Measurements from ENCODE around the gene PCGF6. TPM values are rescaled to one million over a fixed set of nuclear protein-coding genes. Genes with fewer than 3 reads are reported as not detected.

PCGF6 gene
- total RNA-seq, 1 experiment from 2014 or later: 19.2 TPM

DNA sequence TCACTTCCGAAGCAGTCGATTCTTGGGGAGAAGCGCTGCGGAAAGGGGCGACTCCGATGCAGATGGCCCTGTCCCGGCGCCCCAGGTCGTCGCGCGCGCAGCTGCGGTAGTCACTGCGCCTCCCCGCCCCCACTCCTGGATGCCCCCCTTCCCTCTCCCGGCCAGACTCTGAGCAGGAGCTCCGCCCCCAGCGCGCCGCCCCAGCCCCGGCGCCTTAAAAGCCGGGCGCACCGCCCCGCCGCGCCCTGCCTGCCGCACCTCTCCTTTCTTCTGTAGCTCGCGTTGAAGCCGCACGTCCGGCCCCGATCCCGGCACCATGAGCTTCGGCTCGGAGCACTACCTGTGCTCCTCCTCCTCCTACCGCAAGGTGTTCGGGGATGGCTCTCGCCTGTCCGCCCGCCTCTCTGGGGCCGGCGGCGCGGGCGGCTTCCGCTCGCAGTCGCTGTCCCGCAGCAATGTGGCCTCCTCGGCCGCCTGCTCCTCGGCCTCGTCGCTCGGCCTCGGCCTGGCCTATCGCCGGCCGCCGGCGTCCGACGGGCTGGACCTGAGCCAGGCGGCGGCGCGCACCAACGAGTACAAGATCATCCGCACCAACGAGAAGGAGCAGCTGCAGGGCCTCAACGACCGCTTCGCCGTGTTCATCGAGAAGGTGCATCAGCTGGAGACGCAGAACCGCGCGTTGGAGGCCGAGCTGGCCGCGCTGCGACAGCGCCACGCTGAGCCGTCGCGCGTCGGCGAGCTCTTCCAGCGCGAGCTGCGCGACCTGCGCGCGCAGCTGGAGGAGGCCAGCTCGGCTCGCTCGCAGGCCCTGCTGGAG is 73.8 kb downstream of the PCGF6 start, which contains the start of gene INA (continued):
- TF ChIP-seq, protein P1, sequence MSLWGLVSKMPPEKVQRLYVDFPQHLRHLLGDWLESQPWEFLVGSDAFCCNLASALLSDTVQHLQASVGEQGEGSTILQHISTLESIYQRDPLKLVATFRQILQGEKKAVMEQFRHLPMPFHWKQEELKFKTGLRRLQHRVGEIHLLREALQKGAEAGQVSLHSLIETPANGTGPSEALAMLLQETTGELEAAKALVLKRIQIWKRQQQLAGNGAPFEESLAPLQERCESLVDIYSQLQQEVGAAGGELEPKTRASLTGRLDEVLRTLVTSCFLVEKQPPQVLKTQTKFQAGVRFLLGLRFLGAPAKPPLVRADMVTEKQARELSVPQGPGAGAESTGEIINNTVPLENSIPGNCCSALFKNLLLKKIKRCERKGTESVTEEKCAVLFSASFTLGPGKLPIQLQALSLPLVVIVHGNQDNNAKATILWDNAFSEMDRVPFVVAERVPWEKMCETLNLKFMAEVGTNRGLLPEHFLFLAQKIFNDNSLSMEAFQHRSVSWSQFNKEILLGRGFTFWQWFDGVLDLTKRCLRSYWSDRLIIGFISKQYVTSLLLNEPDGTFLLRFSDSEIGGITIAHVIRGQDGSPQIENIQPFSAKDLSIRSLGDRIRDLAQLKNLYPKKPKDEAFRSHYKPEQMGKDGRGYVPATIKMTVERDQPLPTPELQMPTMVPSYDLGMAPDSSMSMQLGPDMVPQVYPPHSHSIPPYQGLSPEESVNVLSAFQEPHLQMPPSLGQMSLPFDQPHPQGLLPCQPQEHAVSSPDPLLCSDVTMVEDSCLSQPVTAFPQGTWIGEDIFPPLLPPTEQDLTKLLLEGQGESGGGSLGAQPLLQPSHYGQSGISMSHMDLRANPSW (CRISPR knock-in tag; conservative IDR thresholded peaks at IDR 0.05; ENCODE audit: low read depth): no peak
- TF ChIP-seq RORB (CRISPR knock-in tag; IDR thresholded peaks at IDR 0.05) (no peak), MXD4 (CRISPR knock-in tag; IDR thresholded peaks at IDR 0.05; ENCODE audit: borderline replicate concordance) (no peak), GABPB1 (CRISPR knock-in tag; IDR thresholded peaks at IDR 0.05) (no peak), SP1 (CRISPR knock-in tag; conservative IDR thresholded peaks at IDR 0.05) (peak; percentile 25; the same call in 1 of the 2 replicates)
- TF ChIP-seq, protein P2, sequence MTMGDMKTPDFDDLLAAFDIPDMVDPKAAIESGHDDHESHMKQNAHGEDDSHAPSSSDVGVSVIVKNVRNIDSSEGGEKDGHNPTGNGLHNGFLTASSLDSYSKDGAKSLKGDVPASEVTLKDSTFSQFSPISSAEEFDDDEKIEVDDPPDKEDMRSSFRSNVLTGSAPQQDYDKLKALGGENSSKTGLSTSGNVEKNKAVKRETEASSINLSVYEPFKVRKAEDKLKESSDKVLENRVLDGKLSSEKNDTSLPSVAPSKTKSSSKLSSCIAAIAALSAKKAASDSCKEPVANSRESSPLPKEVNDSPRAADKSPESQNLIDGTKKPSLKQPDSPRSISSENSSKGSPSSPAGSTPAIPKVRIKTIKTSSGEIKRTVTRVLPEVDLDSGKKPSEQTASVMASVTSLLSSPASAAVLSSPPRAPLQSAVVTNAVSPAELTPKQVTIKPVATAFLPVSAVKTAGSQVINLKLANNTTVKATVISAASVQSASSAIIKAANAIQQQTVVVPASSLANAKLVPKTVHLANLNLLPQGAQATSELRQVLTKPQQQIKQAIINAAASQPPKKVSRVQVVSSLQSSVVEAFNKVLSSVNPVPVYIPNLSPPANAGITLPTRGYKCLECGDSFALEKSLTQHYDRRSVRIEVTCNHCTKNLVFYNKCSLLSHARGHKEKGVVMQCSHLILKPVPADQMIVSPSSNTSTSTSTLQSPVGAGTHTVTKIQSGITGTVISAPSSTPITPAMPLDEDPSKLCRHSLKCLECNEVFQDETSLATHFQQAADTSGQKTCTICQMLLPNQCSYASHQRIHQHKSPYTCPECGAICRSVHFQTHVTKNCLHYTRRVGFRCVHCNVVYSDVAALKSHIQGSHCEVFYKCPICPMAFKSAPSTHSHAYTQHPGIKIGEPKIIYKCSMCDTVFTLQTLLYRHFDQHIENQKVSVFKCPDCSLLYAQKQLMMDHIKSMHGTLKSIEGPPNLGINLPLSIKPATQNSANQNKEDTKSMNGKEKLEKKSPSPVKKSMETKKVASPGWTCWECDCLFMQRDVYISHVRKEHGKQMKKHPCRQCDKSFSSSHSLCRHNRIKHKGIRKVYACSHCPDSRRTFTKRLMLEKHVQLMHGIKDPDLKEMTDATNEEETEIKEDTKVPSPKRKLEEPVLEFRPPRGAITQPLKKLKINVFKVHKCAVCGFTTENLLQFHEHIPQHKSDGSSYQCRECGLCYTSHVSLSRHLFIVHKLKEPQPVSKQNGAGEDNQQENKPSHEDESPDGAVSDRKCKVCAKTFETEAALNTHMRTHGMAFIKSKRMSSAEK (CRISPR knock-in tag; IDR thresholded peaks at IDR 0.05; ENCODE audit: borderline replicate concordance): no peak
- TF ChIP-seq, protein P3, sequence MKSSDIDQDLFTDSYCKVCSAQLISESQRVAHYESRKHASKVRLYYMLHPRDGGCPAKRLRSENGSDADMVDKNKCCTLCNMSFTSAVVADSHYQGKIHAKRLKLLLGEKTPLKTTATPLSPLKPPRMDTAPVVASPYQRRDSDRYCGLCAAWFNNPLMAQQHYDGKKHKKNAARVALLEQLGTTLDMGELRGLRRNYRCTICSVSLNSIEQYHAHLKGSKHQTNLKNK (CRISPR knock-in tag; IDR thresholded peaks at IDR 0.05): no peak
- TF ChIP-seq, protein P4, sequence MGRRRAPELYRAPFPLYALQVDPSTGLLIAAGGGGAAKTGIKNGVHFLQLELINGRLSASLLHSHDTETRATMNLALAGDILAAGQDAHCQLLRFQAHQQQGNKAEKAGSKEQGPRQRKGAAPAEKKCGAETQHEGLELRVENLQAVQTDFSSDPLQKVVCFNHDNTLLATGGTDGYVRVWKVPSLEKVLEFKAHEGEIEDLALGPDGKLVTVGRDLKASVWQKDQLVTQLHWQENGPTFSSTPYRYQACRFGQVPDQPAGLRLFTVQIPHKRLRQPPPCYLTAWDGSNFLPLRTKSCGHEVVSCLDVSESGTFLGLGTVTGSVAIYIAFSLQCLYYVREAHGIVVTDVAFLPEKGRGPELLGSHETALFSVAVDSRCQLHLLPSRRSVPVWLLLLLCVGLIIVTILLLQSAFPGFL (CRISPR knock-in tag; IDR thresholded peaks at IDR 0.05; ENCODE audit: borderline replicate concordance): no peak
- TF ChIP-seq, protein P5, sequence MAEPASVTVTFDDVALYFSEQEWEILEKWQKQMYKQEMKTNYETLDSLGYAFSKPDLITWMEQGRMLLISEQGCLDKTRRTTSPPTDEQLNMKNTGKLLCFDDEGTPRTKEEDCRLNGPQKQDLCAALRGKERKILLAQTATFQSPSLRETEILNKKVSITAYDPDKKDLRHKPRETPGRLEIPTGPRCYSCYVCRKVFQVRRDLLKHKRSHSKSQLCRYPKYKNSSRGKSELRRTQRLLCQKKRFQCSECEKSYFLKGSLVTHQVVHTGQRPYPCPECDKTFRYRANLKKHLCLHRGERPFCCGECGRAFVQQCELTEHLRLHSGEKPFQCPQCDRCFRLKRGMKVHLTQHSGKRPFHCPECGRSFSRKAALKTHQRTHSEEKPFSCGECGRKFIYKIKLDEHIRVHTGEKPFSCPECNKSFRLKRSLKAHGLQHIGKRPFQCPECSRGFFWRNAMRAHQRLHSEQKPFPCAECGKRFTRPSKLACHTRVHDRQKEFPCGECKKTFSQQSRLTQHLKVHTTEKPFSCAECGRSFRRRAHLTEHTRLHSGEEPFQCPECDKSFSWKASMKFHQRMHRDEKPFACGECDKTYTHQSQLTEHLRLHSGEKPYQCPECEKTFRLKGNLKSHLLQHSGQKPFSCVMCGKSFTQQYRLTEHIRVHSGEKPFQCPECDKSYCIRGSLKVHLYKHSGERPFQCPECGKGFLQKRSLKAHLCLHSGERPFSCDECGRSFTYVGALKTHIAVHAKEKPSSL (CRISPR knock-in tag; conservative IDR thresholded peaks at IDR 0.05): no peak

DNA sequence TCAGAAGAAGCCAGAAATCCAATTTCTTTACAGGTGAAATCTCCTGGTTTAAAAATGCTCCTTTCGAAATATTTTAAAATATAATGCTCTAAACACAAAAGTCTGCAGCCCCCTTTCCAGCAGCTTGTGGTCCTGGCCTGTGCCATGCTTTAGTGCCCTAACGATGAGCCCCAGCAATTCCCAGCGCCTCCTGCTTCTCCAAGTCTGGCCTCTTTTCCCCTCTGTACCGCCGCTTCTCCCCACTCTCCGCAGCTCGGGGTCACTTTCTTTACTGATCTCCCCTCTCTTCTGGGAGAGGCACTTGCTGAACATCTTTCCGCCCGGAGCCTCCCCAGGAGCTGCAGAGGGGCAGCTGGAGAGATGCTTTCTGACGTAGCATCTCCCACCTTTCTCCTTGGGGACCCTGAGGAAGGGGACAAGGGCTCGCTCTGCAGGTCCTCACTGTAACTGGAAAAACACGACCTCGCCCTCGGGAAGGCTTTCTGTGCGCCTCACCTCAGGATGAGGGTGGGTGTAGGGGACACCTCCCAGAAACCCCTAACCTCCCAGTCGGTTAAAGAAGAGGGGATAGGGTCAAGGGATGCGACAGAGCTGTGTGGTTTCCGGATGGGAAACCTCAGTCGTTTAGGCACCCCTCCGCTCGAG is 74.6 kb downstream of the PCGF6 start:
- ChIA-PET CTCF (interaction anchor here (0.7 to 2.7 kb wide), 9 partner anchors 10 to 563 kb away, joined by 3 to 19 read pairs (median 4); partner anchors contain the start of genes CNNM2 and NT5C2), POLR2A (interaction anchor here (1.2 kb wide), 1 partner anchor 11 kb away, joined by 3 read pairs; no protein-coding TSS in a partner anchor)
- ATAC-seq (no peak; the same call in none of the 2 replicates), DNase-seq (ENCODE audit: low spot score) (peak; percentile 15)
- Mint-ChIP-seq H3K36me3 (no peaks in the 10 kb centered on the region), H3K4me3 (peak overlapping the region; percentile 71), H3K27ac (no peak overlapping the region), H3K9me3 (no peaks in the 10 kb centered on the region), H3K4me1 (peaks cover 27% of the 10 kb centered on the region), H3K27me3 (ENCODE audit: low read depth) (peaks cover 78% of the 10 kb centered on the region)
- TF ChIP-seq, protein P6, sequence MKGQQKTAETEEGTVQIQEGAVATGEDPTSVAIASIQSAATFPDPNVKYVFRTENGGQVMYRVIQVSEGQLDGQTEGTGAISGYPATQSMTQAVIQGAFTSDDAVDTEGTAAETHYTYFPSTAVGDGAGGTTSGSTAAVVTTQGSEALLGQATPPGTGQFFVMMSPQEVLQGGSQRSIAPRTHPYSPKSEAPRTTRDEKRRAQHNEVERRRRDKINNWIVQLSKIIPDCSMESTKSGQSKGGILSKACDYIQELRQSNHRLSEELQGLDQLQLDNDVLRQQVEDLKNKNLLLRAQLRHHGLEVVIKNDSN (CRISPR knock-in tag; IDR thresholded peaks at IDR 0.05): 0 out of 2 replicates have a peak, but pooled peaks have one; percentile 17
- TF ChIP-seq, protein P7, sequence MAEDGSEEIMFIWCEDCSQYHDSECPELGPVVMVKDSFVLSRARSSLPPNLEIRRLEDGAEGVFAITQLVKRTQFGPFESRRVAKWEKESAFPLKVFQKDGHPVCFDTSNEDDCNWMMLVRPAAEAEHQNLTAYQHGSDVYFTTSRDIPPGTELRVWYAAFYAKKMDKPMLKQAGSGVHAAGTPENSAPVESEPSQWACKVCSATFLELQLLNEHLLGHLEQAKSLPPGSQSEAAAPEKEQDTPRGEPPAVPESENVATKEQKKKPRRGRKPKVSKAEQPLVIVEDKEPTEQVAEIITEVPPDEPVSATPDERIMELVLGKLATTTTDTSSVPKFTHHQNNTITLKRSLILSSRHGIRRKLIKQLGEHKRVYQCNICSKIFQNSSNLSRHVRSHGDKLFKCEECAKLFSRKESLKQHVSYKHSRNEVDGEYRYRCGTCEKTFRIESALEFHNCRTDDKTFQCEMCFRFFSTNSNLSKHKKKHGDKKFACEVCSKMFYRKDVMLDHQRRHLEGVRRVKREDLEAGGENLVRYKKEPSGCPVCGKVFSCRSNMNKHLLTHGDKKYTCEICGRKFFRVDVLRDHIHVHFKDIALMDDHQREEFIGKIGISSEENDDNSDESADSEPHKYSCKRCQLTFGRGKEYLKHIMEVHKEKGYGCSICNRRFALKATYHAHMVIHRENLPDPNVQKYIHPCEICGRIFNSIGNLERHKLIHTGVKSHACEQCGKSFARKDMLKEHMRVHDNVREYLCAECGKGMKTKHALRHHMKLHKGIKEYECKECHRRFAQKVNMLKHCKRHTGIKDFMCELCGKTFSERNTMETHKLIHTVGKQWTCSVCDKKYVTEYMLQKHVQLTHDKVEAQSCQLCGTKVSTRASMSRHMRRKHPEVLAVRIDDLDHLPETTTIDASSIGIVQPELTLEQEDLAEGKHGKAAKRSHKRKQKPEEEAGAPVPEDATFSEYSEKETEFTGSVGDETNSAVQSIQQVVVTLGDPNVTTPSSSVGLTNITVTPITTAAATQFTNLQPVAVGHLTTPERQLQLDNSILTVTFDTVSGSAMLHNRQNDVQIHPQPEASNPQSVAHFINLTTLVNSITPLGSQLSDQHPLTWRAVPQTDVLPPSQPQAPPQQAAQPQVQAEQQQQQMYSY (CRISPR knock-in tag; IDR thresholded peaks at IDR 0.05): no peak
